Eye (tissue), 1 donor: ENCODE data around the gene BLM.
"Not testable (repeated sequence)": the region's sequence is repeated elsewhere in the genome, so short reads cannot be mapped to it uniquely, and the experiment has no call there.

ENCODE experiments used
- DNase-seq: peaks from one replicate; pipeline ENCODE4 v3.0.0-alpha.2; 2015

Gene BLM

GRCh38 chr15:90740545-90740944 is 23.4 kb downstream of the BLM start:
- DNase-seq = not testable (repeated sequence)

GRCh38 chr15:90742087-90742486 is 24.9 kb downstream of the BLM start:
- no peak for DNase-seq

DNA sequence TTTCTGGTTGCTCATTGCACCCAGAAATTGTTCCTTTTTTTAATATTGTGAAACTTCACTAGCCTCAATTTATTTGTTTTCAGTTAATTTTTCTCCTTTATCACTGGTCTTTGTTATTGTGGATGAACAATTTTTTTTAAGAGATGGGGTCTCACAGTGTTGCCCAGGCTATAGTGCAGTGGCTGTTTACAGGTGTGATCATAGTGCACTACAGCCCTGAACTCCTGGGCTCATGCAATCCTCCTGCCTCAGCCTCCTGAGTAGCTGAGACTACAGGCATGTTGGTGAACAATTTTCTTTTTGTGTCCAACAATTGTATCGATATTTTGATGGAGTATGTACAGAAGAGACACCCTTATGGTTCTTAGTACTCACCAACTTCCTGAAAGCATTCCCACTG is 26.3 kb downstream of the BLM start:
- DNase-seq = no peak

- DNase-seq = no peak
These were observed 27.7 kb downstream of the BLM start for GRCh38 chr15:90744759-90745402.

GRCh38 chr15:90749754-90750153 is 32.6 kb downstream of the BLM start:
- no peak for DNase-seq

- no peak for DNase-seq
These were observed 33.0 kb downstream of the BLM start for GRCh38 chr15:90750186-90750585.

DNA sequence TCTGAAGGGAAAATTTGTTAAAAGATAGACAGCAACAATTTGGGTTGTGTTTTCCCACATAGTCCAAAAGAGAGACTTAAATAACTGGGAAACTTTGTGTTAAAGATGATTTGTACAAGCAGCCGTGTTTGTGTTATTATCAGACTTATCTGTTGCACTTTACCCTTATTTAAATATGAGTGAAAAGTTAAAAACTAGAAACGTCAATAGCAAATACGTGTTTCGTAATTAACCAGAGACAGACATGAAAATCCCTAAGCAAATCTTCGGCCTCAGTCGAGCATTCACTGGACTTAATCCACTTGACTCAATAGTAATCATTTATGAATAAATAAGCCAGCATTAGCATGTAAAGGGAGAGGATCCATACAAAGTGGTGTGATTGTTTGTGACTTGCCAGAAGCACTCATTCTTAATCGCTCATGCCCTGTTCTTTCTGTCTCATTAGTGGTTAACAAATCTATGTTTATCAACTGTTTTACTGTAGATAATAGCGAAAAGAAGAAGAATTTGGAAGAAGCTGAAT is 34.2 kb downstream of the BLM start:
- DNase-seq = no peak

DNA sequence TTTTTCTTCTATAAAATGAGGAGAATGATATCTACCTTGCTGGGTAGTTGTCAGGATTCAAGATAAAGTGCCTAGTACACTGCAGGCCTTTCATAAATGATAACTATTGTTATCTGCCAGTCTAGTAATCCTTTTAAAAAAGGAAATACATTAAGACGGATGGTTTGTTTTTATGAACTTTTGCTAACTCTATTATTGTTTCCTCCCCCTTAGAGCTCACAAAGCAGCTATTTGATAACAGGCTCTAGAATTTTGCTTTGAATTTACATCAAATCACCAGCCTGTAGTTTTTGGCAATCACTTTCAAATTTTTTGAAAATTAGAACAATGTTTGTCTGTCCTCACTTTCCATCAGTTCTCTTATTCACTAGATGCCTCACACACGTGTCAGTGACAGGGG is 39.8 kb downstream of the BLM start:
- no peak for DNase-seq

DNA sequence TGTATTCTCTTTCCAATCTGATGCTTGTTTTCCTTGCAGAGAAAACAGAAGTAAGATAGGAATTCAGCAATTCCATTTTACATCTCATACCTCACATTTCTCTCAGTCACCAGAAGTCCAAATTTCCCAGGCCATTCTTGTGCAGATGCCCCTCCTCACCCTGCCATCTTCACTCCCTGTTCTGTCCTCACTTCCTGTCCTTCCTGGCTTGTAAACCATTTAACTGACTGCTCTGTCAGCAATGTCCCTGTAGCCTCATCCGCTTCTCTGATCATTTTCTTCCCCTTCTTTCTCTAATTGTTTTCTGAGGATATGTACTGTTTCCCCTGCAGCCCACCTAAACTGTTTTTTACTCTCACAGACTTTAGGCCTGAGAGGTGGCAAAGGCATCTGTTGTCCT is 40.3 kb downstream of the BLM start:
- DNase-seq = no peak

- DNase-seq = no peak
These were observed 43.6 kb downstream of the BLM start for GRCh38 chr15:90760661-90761232.

DNA sequence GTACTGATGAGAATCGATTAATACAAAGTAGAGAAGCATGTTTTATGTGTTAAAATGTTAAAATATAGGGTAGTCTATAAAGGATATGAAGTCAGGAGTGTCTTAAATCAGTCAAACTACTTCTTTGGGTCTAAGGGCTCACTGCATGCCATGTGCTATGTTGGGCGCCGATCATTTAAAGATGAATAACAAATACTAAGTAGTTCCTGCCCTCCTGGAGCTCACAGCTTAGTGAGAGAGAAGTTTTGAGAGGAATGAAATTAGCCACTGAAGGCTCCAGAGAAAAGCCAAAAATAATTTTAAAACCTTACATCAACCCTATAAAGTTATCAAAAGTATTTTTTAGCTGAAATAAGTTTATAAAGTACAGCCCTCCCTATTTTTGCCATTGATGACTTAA is 44.5 kb downstream of the BLM start:
- DNase-seq = no peak

- DNase-seq = no peak
These were observed 45.0 kb downstream of the BLM start for GRCh38 chr15:90762109-90762508.

DNA sequence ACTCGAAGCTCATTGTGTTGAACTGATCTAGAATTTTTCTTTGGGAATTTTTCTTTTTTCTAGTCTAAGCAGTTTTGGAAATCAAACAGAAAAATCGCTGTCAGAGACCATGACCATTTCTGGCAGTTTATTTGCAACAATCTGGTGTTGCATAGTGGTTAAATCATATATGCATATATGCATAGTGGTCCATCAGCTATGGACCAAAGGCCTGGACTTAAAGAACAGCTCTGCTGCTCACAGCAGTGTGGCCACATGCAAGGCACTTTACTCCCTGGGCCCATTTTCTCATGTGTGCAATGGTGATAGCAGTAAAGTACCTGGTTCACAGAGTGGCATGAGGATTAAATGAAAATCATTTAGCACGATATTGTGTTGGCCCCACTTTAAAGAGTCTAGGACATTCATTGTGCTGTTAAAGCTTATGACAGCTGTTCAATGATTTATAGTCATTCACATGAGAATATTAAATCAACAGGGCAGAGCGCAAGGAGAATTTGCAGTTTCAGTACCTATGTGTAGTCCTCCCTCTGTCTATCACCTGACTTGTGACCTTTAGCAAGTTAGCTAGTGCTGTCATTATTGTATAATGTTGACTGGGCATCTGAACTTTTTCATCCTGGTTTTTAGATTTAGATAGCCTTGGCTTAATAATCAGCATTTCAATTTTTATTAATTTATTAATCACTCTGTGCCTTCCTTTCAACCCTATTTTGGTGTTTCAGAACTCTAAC is 46.4 kb downstream of the BLM start:
- DNase-seq = no peak

DNA sequence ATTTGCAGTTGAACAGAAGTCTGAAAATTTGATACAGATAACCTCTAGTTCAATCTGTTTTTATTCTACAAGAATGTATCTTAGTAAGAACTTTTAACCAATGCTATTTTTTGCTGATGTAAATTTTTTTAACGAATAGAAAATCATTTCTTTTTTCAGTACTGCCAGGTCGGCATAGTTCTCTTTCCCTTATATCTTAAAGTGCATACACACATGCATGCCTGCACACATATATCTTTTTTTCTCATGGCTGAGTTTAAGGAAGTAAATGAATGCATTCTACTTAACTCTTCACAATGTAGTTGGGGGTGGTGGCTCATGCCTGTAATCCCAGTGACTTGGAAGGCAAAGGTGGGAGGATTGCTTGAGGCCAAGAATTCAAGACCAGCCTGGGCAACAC is 48.4 kb downstream of the BLM start:
- DNase-seq = no peak

- no peak for DNase-seq
These were observed 48.8 kb downstream of the BLM start for GRCh38 chr15:90765966-90766365.

DNA sequence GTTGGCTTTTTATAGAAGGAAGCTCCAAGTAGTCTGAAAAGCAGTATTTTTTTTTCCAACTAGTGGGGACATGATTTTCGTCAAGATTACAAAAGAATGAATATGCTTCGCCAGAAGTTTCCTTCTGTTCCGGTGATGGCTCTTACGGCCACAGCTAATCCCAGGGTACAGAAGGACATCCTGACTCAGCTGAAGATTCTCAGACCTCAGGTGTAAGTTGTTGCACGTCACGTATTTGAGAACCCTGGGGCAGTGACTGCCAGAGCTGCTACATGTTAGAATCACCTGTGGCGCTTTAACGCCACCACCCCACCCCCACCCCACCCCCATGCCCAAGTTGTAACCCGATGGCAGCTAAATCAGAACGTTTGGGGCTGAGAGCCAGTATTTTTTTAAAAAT is 52.2 kb downstream of the BLM start:
- DNase-seq = no peak

DNA sequence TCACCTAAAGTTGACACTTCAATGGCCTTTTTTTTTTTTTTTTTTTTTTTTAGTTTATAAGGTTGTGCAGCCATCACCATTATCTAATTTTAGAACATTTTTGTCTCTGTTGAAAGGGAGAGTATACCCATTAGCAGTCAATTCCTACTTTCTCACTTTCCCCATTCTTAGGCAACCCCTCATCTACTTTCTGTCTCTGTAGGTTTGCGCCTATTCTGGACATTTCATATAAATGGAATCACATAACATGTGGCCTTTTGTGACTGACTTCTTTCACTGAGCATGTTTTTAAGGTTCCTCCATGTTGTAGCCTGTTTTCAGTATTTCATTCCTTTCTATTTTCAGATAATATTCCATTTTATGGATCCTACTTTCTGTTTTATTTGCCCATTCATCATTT is 56.3 kb downstream of the BLM start:
- no peak for DNase-seq

GRCh38 chr15:90774731-90775514 is 57.8 kb downstream of the BLM start:
- DNase-seq = no peak

DNA sequence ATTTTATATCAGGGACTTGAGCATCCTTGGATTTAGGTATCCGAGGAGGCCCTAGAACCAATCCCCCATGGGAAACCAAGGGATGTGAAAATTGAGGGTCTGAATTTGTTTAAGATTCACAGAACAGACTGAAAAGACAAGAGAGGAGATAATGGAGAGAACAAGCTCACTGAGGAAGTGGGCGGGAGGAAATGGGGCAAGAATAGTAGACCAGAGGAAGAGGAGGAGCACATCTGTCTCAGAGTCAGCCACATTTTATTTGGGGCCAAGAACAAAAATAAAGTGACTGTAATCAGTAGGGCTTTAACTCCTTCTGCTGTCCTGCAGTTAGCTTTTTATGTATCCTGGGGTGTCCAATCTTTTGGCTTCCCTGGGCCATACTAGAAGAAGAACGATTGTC is 63.8 kb downstream of the BLM start:
- DNase-seq = no peak

DNA sequence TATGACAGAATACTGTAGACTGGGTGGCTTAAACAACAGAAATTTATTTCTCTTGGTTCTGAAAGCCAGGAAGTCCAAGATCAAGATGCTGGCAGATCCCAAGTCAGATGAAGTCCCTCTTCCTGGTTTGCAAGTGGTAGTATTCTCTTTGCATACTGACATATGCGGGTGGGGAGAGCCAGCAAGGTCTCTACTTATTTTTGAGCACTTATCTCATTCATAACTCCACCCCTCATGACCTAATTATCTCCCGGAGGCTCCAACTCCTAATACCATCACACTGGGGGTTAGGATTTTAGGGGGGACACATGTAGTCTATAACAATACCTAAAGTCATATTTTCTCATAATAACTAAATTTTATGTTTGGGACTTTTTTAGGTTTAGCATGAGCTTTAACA is 65.3 kb downstream of the BLM start:
- DNase-seq = no peak

DNA sequence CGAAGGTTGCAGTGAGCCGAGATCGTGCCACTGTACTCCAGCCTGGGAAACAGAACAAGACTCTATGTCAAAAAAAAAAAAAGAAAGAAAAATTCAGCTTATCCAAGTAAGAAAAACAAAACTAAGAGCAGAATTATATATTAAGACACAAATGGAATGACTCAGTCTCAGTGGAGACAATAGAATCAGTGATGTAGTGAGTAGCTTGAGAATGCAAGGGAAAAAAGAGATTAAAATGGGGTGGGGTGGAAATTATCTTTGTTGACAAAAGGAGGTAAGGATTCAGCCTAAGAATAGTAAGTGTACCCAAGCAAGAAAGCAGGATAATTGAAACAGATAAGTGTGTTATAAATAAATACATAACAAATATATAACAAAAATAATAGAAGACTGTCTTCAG is 70.7 kb downstream of the BLM start:
- DNase-seq = no peak

DNA sequence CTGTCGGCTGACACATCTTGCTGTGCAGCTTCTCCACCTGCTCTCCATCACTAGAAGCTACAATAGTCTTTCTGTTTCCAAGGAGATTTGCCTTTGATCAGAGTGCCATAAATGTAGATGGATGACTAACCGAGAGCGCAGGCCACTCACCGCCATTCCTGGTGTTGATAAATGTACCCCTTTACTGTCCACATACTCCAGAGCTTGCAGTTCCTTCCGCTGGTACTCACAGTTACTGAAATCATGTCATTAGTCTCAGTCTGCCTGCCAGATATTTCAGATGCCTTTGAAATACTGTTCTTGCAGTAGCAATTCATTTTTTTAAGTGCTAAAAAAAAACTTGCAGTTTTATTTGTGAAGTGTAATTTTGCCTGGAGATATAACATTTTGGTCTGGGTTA is 72.3 kb downstream of the BLM start:
- DNase-seq = no peak

DNA sequence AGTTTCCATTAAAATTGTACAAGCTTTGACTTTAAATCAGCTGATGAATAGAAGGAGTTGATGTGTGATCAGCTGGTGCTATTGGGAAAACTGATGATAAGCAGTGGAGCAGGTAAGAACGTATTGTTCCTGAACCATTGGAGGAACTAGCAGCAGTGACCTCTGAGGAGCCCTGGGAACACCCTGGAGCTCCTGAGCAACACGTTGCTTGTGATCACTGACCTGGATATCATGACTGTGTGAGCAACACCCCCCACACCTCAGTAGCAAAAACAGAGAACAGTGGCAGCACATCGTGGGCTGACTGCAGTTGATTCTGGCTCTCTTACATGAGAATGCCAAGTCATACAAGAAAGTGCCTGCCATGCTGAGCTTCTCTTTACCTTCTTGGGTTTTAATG is 72.9 kb downstream of the BLM start:
- DNase-seq = peak; percentile 9

- DNase-seq = no peak
These were observed 73.4 kb downstream of the BLM start for GRCh38 chr15:90790561-90790960.
